ENCODE results near the gene PSMD2.

DNA sequence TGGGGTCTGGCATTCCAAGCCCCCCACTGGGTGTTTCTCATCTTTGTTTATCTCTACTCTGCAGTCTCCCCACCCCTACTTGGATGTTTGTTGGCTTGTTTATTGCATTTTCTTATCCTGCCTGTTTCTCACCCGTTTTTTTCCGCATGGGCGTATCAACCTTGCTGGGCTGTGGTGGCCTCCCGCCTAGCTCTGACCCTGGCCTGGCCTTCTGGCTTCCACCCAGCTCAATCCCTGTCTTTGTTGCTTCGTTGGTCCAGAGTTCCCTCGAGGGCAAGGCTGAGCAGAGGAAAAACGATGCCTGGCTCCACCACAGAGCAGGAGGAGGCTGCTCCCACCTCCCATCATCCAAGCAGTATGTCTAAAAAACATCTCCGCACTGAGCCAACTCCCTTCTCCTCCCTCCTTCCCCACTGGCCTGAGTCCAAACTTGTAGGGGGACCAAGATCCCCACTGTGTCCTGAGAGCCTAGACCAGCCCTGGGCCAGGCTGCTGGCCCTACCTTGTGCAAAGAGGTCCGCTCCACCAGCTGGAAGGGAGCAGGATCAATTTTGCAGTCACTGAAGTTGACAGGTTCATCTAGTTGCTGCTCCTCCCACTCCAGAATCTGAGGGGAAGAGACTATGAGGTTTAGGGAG lies 52.6 kb downstream of the PSMD2 start:
- TF ChIP-seq, protein P1, sequence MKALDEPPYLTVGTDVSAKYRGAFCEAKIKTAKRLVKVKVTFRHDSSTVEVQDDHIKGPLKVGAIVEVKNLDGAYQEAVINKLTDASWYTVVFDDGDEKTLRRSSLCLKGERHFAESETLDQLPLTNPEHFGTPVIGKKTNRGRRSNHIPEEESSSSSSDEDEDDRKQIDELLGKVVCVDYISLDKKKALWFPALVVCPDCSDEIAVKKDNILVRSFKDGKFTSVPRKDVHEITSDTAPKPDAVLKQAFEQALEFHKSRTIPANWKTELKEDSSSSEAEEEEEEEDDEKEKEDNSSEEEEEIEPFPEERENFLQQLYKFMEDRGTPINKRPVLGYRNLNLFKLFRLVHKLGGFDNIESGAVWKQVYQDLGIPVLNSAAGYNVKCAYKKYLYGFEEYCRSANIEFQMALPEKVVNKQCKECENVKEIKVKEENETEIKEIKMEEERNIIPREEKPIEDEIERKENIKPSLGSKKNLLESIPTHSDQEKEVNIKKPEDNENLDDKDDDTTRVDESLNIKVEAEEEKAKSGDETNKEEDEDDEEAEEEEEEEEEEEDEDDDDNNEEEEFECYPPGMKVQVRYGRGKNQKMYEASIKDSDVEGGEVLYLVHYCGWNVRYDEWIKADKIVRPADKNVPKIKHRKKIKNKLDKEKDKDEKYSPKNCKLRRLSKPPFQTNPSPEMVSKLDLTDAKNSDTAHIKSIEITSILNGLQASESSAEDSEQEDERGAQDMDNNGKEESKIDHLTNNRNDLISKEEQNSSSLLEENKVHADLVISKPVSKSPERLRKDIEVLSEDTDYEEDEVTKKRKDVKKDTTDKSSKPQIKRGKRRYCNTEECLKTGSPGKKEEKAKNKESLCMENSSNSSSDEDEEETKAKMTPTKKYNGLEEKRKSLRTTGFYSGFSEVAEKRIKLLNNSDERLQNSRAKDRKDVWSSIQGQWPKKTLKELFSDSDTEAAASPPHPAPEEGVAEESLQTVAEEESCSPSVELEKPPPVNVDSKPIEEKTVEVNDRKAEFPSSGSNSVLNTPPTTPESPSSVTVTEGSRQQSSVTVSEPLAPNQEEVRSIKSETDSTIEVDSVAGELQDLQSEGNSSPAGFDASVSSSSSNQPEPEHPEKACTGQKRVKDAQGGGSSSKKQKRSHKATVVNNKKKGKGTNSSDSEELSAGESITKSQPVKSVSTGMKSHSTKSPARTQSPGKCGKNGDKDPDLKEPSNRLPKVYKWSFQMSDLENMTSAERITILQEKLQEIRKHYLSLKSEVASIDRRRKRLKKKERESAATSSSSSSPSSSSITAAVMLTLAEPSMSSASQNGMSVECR (CRISPR knock-in tag; IDR thresholded peaks at IDR 0.05; ENCODE audit: borderline replicate concordance), result no peak
- TF ChIP-seq, protein P2, sequence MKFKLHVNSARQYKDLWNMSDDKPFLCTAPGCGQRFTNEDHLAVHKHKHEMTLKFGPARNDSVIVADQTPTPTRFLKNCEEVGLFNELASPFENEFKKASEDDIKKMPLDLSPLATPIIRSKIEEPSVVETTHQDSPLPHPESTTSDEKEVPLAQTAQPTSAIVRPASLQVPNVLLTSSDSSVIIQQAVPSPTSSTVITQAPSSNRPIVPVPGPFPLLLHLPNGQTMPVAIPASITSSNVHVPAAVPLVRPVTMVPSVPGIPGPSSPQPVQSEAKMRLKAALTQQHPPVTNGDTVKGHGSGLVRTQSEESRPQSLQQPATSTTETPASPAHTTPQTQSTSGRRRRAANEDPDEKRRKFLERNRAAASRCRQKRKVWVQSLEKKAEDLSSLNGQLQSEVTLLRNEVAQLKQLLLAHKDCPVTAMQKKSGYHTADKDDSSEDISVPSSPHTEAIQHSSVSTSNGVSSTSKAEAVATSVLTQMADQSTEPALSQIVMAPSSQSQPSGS (CRISPR knock-in tag; IDR thresholded peaks at IDR 0.05; ENCODE audit: borderline replicate concordance, low read depth), result no peak
- no peak for TF ChIP-seq MXD4 (CRISPR knock-in tag; IDR thresholded peaks at IDR 0.05; ENCODE audit: borderline replicate concordance)
- TF ChIP-seq, protein P3, sequence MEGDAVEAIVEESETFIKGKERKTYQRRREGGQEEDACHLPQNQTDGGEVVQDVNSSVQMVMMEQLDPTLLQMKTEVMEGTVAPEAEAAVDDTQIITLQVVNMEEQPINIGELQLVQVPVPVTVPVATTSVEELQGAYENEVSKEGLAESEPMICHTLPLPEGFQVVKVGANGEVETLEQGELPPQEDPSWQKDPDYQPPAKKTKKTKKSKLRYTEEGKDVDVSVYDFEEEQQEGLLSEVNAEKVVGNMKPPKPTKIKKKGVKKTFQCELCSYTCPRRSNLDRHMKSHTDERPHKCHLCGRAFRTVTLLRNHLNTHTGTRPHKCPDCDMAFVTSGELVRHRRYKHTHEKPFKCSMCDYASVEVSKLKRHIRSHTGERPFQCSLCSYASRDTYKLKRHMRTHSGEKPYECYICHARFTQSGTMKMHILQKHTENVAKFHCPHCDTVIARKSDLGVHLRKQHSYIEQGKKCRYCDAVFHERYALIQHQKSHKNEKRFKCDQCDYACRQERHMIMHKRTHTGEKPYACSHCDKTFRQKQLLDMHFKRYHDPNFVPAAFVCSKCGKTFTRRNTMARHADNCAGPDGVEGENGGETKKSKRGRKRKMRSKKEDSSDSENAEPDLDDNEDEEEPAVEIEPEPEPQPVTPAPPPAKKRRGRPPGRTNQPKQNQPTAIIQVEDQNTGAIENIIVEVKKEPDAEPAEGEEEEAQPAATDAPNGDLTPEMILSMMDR (IDR thresholded peaks at IDR 0.05), result no peak
- no peak for TF ChIP-seq SP1 (CRISPR knock-in tag; conservative IDR thresholded peaks at IDR 0.05)
- TF ChIP-seq, protein P4, sequence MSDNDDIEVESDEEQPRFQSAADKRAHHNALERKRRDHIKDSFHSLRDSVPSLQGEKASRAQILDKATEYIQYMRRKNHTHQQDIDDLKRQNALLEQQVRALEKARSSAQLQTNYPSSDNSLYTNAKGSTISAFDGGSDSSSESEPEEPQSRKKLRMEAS (CRISPR knock-in tag; IDR thresholded peaks at IDR 0.05), result no peak
- TF ChIP-seq, protein P5, sequence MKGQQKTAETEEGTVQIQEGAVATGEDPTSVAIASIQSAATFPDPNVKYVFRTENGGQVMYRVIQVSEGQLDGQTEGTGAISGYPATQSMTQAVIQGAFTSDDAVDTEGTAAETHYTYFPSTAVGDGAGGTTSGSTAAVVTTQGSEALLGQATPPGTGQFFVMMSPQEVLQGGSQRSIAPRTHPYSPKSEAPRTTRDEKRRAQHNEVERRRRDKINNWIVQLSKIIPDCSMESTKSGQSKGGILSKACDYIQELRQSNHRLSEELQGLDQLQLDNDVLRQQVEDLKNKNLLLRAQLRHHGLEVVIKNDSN (CRISPR knock-in tag; IDR thresholded peaks at IDR 0.05), result no peak
- TF ChIP-seq ZNF423 (CRISPR knock-in tag; IDR thresholded peaks at IDR 0.05), result no peak
- TF ChIP-seq, protein P6, sequence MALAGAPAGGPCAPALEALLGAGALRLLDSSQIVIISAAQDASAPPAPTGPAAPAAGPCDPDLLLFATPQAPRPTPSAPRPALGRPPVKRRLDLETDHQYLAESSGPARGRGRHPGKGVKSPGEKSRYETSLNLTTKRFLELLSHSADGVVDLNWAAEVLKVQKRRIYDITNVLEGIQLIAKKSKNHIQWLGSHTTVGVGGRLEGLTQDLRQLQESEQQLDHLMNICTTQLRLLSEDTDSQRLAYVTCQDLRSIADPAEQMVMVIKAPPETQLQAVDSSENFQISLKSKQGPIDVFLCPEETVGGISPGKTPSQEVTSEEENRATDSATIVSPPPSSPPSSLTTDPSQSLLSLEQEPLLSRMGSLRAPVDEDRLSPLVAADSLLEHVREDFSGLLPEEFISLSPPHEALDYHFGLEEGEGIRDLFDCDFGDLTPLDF (CRISPR knock-in tag; IDR thresholded peaks at IDR 0.05), result no peak
- no peak for TF ChIP-seq CREB1 (CRISPR knock-in tag; IDR thresholded peaks at IDR 0.05)
- no peak for TF ChIP-seq ELF4 (CRISPR knock-in tag; IDR thresholded peaks at IDR 0.05; ENCODE audit: low read depth)

All from WTC11 (cell line).